SK-N-SH (cell line): ENCODE measurements around the gene ATP6V1G2. TPM values are rescaled to one million over a fixed set of nuclear protein-coding genes. Genes with fewer than 3 reads are reported as not detected.

Experiments
- CTCF ChIA-PET: fragments of 300-600, 350-600 bp; formaldehyde crosslinking; extraction: SDS; loops from one replicate; lab custom pipeline; 2021; lab: Yijun Ruan, JAX
- POLR2A ChIA-PET: fragments of 350-600 bp; sonication (Branson Sonifier 250); formaldehyde crosslinking; extraction: SDS; loops from one replicate; lab custom pipeline; 2020; ENCODE audit warnings: antibody characterized with exemption, inconsistent platforms; lab: Yijun Ruan, JAX
- DNase-seq: peaks from one replicate; pipeline ENCODE4 v3.0.0; 2012
- H2AFZ ChIP-seq: fragments of 200-600 bp; sonication (generic); 2 replicates; pipeline ENCODE4 v1.8.1; 2016; ENCODE audit warnings: antibody characterized with exemption, mild to moderate bottlenecking, low read depth
- H3F3A ChIP-seq: fragments of 200-600 bp; sonication (generic); replicated peaks from 2 replicates; pipeline ENCODE3; 2016; ENCODE audit warnings: antibody characterized with exemption, mild to moderate bottlenecking; ENCODE audit not compliant: insufficient read depth
- H3K27ac ChIP-seq, 2 experiments: fragments of 200-500 bp in 1 of 2; fragments of 200-600 bp in 1 of 2; sonication (Bioruptor generic) in 1 of 2; sonication (generic), shearing (Covaris generic) in 1 of 2; 2 replicates each; pipeline versions ENCODE4 v1.5.1 to v1.6.1; 2014 to 2016; ENCODE audit warnings: low read depth in 2 of 2, inconsistent platforms in 1 of 2, low read length in 1 of 2, mild to moderate bottlenecking in 1 of 2, mixed read lengths in 1 of 2
- H3K27me3 ChIP-seq: fragments of 200-600 bp; sonication (generic), shearing (Covaris generic); 2 replicates; pipeline ENCODE4 v1.6.1; 2016; ENCODE audit warnings: mixed run types; ENCODE audit not compliant: insufficient read depth
- H3K36me3 ChIP-seq, 2 experiments: fragments of 200-500 bp in 1 of 2; fragments of 200-600 bp in 1 of 2; sonication (Bioruptor generic) in 1 of 2; sonication (generic) in 1 of 2; replicated peaks in 1 of 2; 2 replicates each; pipeline versions ENCODE3 to v1.5.1; 2014 to 2016; ENCODE audit warnings: low read length in 1 of 2, mild to moderate bottlenecking in 1 of 2; ENCODE audit not compliant: insufficient read depth in 2 of 2, control insufficient read depth in 1 of 2
- H3K4me1 ChIP-seq, 2 experiments: fragments of 200-500 bp in 1 of 2; fragments of 200-600 bp in 1 of 2; sonication (Bioruptor generic) in 1 of 2; sonication (generic), shearing (Covaris generic) in 1 of 2; 2 replicates each; pipeline versions ENCODE4 v1.5.1 to v1.6.1; 2014 to 2016; ENCODE audit warnings: low read depth in 1 of 2, low read length in 1 of 2, mixed run types in 1 of 2; ENCODE audit not compliant: insufficient read depth in 2 of 2, control insufficient read depth in 1 of 2
- H3K4me2 ChIP-seq: fragments of 200-600 bp; sonication (generic), shearing (Covaris generic); 2 replicates; pipeline ENCODE4 v1.6.1; 2017; ENCODE audit warnings: mixed run types
- H3K4me3 ChIP-seq, 2 experiments: fragments of 200-500 bp in 1 of 2; fragments of 200-600 bp in 1 of 2; sonication (Bioruptor generic) in 1 of 2; sonication (generic), shearing (Covaris generic) in 1 of 2; 2 replicates each; pipeline versions ENCODE4 v1.5.1 to v1.8.1; 2014 to 2016; ENCODE audit warnings: low read depth in 2 of 2, inconsistent platforms in 1 of 2, low read length in 1 of 2, mild to moderate bottlenecking in 1 of 2, mixed read lengths in 1 of 2, moderate library complexity in 1 of 2
- H3K79me2 ChIP-seq: fragments of 200-600 bp; sonication (generic); 2 replicates; pipeline ENCODE4 v1.8.1; 2017; ENCODE audit warnings: mild to moderate bottlenecking; ENCODE audit not compliant: insufficient read depth
- H3K9ac ChIP-seq: fragments of 200-600 bp; sonication (generic); 2 replicates; pipeline ENCODE4 v1.6.1; 2017; ENCODE audit warnings: mixed run types
- H3K9me2 ChIP-seq: fragments of 200-600 bp; sonication (generic); 2 replicates; pipeline ENCODE4 v1.6.1; 2017; ENCODE audit warnings: mixed run types
- H3K9me3 ChIP-seq: fragments of 200-600 bp; sonication (generic); 2 replicates; pipeline ENCODE4 v1.6.1; 2017; ENCODE audit warnings: mixed run types, mild to moderate bottlenecking, moderate library complexity
- H4K20me1 ChIP-seq: fragments of 200-600 bp; sonication (generic); 2 replicates; pipeline ENCODE4 v1.6.1; 2017; ENCODE audit warnings: mild to moderate bottlenecking, mixed run types; ENCODE audit not compliant: insufficient read depth
- ELF1 ChIP-seq: IDR thresholded peaks from 2 replicates; pipeline ENCODE4 v1.4.0; 2012
- EP300 ChIP-seq, 2 experiments: IDR thresholded peaks; 2 replicates each; pipeline versions ENCODE4 v1.4.0 to v1.6.1; 2012; ENCODE audit warnings: borderline replicate concordance in 1 of 2, low read depth in 1 of 2, low read length in 1 of 2
- EZH2phosphoT487 ChIP-seq: fragments of 200-600 bp; sonication (generic); IDR thresholded peaks from 2 replicates; pipeline ENCODE4 v1.6.1; 2017; ENCODE audit warnings: low read depth, mixed run types, mild to moderate bottlenecking, antibody characterized with exemption, moderate library complexity, borderline replicate concordance
- FOSL2 ChIP-seq: IDR thresholded peaks from 2 replicates; pipeline ENCODE4 v1.4.0; 2012; ENCODE audit warnings: low read depth, mild to moderate bottlenecking, moderate library complexity, borderline replicate concordance
- FOXJ3 ChIP-seq: sonication (generic); formaldehyde crosslinking; IDR thresholded peaks from 2 replicates; pipeline ENCODE4 v1.5.1; 2020; ENCODE audit warnings: mild to moderate bottlenecking, missing genetic modification reagents
- GATA2 ChIP-seq: sonication (generic); formaldehyde crosslinking; IDR thresholded peaks from 2 replicates; pipeline ENCODE4 v1.5.0; 2020; ENCODE audit warnings: mild to moderate bottlenecking, missing genetic modification reagents
- MEF2A ChIP-seq: IDR thresholded peaks from 2 replicates; pipeline ENCODE4 v1.4.0; 2012; ENCODE audit warnings: low read depth, borderline replicate concordance
- MXI1 ChIP-seq: IDR thresholded peaks from 2 replicates; pipeline ENCODE4 v1.6.1; 2012; ENCODE audit warnings: mild to moderate bottlenecking, low read depth, low read length, improper control_type of control experiment
- NFIC ChIP-seq: IDR thresholded peaks from 2 replicates; pipeline ENCODE4 v1.4.0; 2012; ENCODE audit warnings: borderline replicate concordance
- NRF1 ChIP-seq: IDR thresholded peaks from 2 replicates; pipeline ENCODE4 v1.6.1; 2012; ENCODE audit warnings: low read depth, mild to moderate bottlenecking, low read length
- POLR2AphosphoS5 ChIP-seq: IDR thresholded peaks from 2 replicates; pipeline ENCODE4 v1.6.1; 2012; ENCODE audit warnings: low read depth, low read length
- RAD21 ChIP-seq: IDR thresholded peaks from 2 replicates; pipeline ENCODE4 v1.6.1; 2012; ENCODE audit warnings: mild to moderate bottlenecking, low read length
- RXRA ChIP-seq: IDR thresholded peaks from 2 replicates; pipeline ENCODE4 v1.4.0; 2012; ENCODE audit warnings: low read depth, mild to moderate bottlenecking, borderline replicate concordance
- SIN3A ChIP-seq: IDR thresholded peaks from 2 replicates; pipeline ENCODE4 v1.6.1; 2012; ENCODE audit warnings: low read depth, mild to moderate bottlenecking, low read length, moderate library complexity, borderline replicate concordance
- SMC3 ChIP-seq: IDR thresholded peaks from 2 replicates; pipeline ENCODE4 v1.6.1; 2012; ENCODE audit warnings: low read depth, low read length, improper control_type of control experiment
- WGBS: methylation state at CpG from one replicate; pipeline ENCODE4 v1.1.6; 2017; ENCODE audit warnings: low lambda C conversion rate; 5-methylcytosine and 5-hydroxymethylcytosine counted together
- polyA plus RNA-seq, 3 experiments: library from polyadenylated mRNA; depleted of rRNA; stranded (reverse); fragments of >200 nt; gene quantifications; 2 replicates each; pipeline ENCODE4 v1.2.3, GENCODE V29; 2012
- TF ChIP-seq, protein P1 (sequence below): IDR thresholded peaks from 2 replicates; pipeline ENCODE4 v1.6.1; 2012; ENCODE audit warnings: mild to moderate bottlenecking, low read depth, low read length, moderate library complexity
- TF ChIP-seq, protein P2 (sequence below): IDR thresholded peaks from 2 replicates; pipeline ENCODE4; 2012
- TF ChIP-seq, protein P3 (sequence below): IDR thresholded peaks from 2 replicates; pipeline ENCODE4 v1.4.0; 2012; ENCODE audit warnings: low read depth, borderline replicate concordance
- TF ChIP-seq, protein P4 (sequence below): fragments of 200-600 bp; sonication (generic); IDR thresholded peaks from 2 replicates; pipeline ENCODE4 v1.6.1; 2017; ENCODE audit warnings: antibody characterized with exemption, mild to moderate bottlenecking, moderate library complexity
- TF ChIP-seq, protein P5 (sequence below): IDR thresholded peaks from 2 replicates; pipeline ENCODE4 v1.4.0; 2012; ENCODE audit warnings: low read depth, borderline replicate concordance
- TF ChIP-seq, protein P6 (sequence below): IDR thresholded peaks from 2 replicates; pipeline ENCODE4 v1.4.0; 2012; ENCODE audit warnings: low read depth

ATP6V1G2 gene
- polyA plus RNA-seq, 1 of the 3 experiments (the other 2 are of a cell fraction) = 13.6 TPM

DNA sequence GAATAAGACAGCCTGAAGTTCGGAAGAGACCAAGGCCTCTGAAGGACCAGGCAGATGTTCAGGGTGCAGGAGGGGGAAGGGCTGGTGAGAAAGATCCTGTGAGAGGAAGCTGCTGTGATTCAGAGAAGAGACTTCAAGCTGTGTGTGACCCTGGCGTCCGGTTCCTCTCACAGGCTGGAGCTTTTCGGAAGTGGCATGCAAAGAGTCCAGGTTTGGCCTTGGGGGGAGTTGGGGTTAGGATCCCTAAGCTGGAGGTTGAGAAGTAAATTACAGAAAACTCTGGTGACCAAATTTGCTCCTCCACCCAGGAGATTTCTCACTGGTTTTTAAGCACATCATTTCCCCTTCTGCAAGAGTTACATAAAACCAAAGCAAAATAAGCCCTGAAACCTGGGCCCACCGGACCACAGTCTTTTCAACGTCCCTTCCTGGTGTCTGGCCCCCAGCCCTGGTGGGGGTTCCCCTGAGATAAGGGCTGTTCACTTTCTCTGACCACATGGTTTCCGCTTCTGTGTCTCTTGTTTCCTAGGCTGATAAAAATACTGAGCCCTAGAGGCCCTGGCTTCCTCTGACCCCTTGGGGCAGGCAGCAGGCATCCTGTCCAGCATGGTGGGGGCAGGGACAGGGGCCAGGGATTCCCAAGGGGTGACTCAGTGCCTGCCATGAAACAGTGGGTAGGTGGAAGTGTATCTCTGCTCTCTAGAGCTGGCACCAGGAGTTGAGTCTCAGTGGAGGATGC lies 13.7 kb upstream of the ATP6V1G2 start:
- Histone ChIP-seq H3K79me2 (peaks cover 7% of the 10 kb centered on the region; the same call in 1 of the 2 replicates), H2AFZ (no peak overlapping the region), H3K9me3 (no peaks in the 10 kb centered on the region), H4K20me1 (no peaks in the 10 kb centered on the region), H3K9ac (peak overlapping the region; percentile 43; the same call in 1 of the 2 replicates), H3K36me3 (peaks cover 16 to 26% of the 10 kb centered on the region in 2 experiments), H3K4me2 (peak overlapping the region; percentile 66), H3K4me1 (peaks cover 0 to 20% of the 10 kb centered on the region in 2 experiments; a peak in 3 of 4 replicates), H3F3A (peaks cover 33% of the 10 kb centered on the region), H3K4me3 (no peak overlapping the region), H3K27ac (peak overlapping the region; percentile 14 to 77; a peak in 3 of 4 replicates), H3K27me3 (no peaks in the 10 kb centered on the region), H3K9me2 (no peaks in the 10 kb centered on the region)
- CTCF ChIA-PET = interaction anchor here (0.9 to 5.7 kb wide), 3 partner anchors 11 to 21 kb away, joined by 3 to 29 read pairs (median 3); partner anchors contain the start of genes ATP6V1G2 and LTB
- DNase-seq = no peak
- 75% methylated on average over 7 of the region's 7 CpGs for WGBS
- POLR2A ChIA-PET = interaction anchor here (0.6 to 0.9 kb wide), 2 partner anchors 9 to 1188 kb away, joined by 3 read pairs; no protein-coding TSS in a partner anchor
- TF ChIP-seq, protein P1, sequence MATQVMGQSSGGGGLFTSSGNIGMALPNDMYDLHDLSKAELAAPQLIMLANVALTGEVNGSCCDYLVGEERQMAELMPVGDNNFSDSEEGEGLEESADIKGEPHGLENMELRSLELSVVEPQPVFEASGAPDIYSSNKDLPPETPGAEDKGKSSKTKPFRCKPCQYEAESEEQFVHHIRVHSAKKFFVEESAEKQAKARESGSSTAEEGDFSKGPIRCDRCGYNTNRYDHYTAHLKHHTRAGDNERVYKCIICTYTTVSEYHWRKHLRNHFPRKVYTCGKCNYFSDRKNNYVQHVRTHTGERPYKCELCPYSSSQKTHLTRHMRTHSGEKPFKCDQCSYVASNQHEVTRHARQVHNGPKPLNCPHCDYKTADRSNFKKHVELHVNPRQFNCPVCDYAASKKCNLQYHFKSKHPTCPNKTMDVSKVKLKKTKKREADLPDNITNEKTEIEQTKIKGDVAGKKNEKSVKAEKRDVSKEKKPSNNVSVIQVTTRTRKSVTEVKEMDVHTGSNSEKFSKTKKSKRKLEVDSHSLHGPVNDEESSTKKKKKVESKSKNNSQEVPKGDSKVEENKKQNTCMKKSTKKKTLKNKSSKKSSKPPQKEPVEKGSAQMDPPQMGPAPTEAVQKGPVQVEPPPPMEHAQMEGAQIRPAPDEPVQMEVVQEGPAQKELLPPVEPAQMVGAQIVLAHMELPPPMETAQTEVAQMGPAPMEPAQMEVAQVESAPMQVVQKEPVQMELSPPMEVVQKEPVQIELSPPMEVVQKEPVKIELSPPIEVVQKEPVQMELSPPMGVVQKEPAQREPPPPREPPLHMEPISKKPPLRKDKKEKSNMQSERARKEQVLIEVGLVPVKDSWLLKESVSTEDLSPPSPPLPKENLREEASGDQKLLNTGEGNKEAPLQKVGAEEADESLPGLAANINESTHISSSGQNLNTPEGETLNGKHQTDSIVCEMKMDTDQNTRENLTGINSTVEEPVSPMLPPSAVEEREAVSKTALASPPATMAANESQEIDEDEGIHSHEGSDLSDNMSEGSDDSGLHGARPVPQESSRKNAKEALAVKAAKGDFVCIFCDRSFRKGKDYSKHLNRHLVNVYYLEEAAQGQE = 0 out of 2 replicates have a peak, but pooled peaks have one; percentile 55
- TF ChIP-seq MXI1 (no peak), POLR2AphosphoS5 (no peak), NFIC (no peak), MEF2A (no peak), EZH2phosphoT487 (no peak), FOXJ3 (no peak), GATA2 (no peak), ELF1 (no peak), SIN3A (no peak), FOSL2 (peak; percentile 83; the same call in 1 of the 2 replicates), SMC3 (no peak), NRF1 (no peak), RAD21 (no peak), RXRA (peak; percentile 42; the same call in 1 of the 2 replicates), EP300 (IDR thresholded peaks at IDR 0.05; ENCODE audit: borderline replicate concordance in 1 of 2, low read depth in 1 of 2, low read length in 1 of 2) (peak in 1 of 2 experiments; percentile 20; a peak in 1 of 4 replicates)
- TF ChIP-seq, protein P2, sequence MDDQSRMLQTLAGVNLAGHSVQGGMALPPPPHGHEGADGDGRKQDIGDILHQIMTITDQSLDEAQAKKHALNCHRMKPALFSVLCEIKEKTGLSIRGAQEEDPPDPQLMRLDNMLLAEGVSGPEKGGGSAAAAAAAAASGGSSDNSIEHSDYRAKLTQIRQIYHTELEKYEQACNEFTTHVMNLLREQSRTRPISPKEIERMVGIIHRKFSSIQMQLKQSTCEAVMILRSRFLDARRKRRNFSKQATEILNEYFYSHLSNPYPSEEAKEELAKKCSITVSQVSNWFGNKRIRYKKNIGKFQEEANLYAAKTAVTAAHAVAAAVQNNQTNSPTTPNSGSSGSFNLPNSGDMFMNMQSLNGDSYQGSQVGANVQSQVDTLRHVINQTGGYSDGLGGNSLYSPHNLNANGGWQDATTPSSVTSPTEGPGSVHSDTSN = no peak
- TF ChIP-seq, protein P3, sequence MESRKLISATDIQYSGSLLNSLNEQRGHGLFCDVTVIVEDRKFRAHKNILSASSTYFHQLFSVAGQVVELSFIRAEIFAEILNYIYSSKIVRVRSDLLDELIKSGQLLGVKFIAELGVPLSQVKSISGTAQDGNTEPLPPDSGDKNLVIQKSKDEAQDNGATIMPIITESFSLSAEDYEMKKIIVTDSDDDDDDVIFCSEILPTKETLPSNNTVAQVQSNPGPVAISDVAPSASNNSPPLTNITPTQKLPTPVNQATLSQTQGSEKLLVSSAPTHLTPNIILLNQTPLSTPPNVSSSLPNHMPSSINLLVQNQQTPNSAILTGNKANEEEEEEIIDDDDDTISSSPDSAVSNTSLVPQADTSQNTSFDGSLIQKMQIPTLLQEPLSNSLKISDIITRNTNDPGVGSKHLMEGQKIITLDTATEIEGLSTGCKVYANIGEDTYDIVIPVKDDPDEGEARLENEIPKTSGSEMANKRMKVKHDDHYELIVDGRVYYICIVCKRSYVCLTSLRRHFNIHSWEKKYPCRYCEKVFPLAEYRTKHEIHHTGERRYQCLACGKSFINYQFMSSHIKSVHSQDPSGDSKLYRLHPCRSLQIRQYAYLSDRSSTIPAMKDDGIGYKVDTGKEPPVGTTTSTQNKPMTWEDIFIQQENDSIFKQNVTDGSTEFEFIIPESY = no peak
- TF ChIP-seq, protein P4, sequence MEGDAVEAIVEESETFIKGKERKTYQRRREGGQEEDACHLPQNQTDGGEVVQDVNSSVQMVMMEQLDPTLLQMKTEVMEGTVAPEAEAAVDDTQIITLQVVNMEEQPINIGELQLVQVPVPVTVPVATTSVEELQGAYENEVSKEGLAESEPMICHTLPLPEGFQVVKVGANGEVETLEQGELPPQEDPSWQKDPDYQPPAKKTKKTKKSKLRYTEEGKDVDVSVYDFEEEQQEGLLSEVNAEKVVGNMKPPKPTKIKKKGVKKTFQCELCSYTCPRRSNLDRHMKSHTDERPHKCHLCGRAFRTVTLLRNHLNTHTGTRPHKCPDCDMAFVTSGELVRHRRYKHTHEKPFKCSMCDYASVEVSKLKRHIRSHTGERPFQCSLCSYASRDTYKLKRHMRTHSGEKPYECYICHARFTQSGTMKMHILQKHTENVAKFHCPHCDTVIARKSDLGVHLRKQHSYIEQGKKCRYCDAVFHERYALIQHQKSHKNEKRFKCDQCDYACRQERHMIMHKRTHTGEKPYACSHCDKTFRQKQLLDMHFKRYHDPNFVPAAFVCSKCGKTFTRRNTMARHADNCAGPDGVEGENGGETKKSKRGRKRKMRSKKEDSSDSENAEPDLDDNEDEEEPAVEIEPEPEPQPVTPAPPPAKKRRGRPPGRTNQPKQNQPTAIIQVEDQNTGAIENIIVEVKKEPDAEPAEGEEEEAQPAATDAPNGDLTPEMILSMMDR = no peak
- TF ChIP-seq, protein P5, sequence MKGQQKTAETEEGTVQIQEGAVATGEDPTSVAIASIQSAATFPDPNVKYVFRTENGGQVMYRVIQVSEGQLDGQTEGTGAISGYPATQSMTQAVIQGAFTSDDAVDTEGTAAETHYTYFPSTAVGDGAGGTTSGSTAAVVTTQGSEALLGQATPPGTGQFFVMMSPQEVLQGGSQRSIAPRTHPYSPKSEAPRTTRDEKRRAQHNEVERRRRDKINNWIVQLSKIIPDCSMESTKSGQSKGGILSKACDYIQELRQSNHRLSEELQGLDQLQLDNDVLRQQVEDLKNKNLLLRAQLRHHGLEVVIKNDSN = no peak
- TF ChIP-seq, protein P6, sequence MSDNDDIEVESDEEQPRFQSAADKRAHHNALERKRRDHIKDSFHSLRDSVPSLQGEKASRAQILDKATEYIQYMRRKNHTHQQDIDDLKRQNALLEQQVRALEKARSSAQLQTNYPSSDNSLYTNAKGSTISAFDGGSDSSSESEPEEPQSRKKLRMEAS = 0 out of 2 replicates have a peak, but pooled peaks have one; percentile 52
